ENCODE data around the gene IFNA6.
A peak's percentile ranks its signal among the peaks of the same experiment; 100 is the strongest.

IFNA6 gene

DNA sequence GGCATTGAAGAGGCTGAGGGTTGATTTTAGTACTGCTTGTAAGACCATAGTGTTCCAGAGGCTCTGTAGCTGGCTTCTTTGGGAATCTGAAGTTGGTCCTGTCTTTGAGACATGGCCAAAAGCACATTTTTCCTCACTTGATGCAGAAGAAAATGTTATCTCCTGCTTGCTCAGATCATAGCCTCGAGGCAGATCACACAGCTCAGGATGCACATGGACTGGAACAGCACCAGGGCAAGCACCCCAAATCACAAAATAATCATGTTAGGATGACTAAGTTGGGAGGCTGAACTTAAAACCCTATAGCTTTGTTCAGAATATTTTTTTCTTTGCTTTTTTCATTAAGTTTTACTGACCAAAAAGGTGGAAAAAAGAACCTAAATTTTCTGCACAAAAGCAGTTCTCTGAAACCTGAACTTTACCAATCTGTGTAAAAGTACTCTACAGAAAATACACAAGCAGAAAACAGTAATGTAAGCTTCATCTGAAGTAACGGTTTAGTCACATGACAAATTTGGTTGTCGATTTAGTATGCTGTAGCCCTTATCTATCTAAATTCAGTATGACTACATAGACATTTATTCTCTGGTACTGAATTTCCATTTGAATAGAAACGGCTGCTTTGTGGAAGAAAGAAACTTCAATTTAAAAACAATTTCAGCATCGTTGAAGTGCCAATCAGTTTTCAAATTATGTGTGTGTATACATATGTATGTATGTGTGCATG, 18.8 kb downstream of the IFNA6 start:
- no peak for DNase-seq (ENCODE audit: low read depth in 3 of 3)

DNA sequence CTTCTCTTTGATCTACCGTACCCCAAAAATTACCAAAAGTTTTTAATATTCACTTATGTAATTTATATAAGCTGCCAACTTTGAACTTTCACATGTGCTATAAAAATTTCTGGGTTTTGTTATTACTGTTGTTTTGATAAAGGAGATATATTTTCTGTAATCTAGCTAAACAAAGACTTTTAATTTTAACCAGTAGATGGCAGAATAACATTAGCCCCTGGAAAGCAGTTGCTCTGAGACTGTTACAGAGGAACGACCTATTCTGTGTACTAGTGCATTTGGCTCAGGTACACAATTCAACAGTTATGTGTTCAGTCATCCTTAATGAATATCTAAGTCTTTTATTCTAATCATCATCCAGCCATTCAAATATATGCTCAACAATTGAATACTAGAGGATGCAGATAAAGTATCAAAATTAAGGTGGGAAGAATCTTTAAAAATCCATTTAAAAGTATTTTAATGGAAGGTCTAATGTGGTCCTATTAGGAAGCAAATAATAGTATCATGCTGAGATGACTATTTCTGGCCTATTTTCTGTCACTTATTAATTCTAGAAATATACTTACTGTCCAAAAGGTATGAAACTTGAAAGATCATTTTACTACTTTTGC, 24.1 kb downstream of the IFNA6 start:
- no peak for DNase-seq (ENCODE audit: low read depth in 3 of 3)

DNA sequence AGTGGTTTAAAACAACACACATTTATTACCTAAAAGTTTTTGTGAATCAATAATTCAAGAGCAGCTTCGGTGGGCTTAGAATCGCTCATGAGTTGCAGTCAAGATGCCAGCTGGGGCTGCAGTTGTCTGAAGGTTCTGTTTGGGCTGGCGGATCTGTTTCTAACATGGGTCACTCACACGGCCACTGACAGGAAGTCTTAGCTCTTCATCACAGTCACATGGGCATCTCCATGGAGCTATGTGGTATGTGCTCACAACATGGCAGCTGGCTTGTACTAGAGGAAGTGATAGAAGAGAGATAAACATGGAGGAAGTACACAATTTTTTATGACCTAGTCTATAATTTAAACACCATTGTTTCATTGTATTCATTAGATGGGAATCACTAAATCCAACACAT, 26.6 kb downstream of the IFNA6 start:
- no peak for DNase-seq (ENCODE audit: low read depth in 3 of 3)

GRCh38 chr9:21322911-21323461, 27.7 kb downstream of the IFNA6 start:
- no peak for DNase-seq (ENCODE audit: low read depth in 3 of 3)

DNA sequence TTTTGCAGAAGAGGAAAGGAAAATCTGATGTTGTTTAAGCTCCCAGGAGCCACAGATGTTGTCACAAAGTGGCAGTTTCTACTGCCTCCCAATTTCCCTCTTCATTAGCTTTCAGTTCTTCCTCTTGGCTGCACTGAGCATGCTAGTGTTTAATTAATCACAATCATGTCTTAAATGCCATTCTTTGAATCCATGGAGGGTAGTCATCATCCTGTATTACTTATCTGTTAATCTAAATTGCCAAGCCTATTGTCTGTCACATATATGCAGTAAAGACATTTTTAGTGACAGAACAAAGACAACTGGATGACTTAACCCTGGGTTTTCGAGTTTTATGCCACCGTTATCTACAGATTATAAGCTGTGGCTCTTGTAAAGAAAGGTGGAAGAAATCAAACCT, 30.2 kb downstream of the IFNA6 start:
- no peak for DNase-seq (ENCODE audit: low read depth in 3 of 3)

DNA sequence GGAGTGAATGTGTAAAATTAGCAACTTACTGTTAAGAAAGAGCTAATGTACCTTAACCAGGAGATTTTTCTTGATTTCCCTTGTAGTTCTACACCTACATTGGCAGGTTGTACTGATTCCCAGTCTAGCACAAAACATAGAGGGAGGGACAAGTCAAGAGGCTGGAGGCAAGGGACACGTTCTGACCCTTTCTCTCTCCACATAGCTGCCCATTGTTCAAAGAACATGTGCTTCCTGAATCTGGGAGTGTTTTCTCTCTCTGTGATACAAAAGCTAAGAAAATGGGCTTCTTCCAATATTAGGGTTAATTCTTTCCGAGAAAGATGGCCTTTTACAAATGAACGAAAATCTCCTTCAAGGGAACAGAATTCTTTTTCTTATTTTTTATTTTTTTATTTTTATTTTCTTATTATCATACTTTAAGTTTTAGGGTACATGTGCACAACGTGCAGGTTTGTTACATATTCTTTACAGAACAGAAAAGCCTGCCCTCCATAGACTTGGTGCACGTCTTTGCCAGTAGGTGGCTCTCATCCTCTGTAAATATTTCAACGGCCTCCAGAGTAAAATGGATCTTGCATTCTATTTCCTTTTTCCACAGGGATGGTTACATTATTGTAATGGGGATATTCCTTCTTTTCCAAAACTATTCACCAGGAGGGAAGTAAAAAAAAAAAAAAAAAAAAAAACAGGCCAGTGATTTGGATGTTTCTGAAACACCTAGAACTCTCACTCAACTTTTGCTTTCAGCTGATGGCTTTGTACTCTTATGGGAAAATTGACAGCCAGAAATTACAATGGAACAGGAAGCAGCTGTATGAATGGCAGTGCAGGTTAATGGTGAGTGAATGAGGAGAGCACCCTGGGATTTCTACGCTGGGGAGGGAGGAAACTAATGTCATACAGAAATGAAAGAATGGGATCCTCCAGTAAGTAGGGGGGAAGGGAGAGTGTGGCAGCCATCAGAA, 32.4 kb downstream of the IFNA6 start:
- peak in 1 of 3 experiments; percentile 13 for DNase-seq (ENCODE audit: low read depth in 3 of 3)

DNA sequence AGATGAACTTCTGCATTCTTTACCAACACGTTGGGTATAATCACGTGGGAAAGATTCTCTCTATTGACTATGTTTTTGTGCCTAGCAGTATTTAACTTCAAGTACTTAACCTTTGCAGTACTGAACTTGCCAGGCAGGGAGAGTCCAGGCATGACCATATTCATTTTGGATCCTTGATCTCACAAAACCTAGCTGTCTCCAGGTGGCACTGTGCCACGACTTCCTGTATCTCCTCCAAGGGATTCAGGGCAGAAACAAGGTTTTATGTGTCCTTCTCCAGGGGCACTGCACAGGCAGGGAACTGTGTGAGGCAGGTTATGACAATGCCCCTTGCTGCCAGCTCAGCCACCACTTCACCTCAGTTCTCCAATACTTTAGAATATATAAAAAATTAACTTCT, 33.8 kb downstream of the IFNA6 start:
- DNase-seq (ENCODE audit: low read depth in 3 of 3), result no peak

GRCh38 chr9:21316032-21316842, 34.5 kb downstream of the IFNA6 start:
- DNase-seq (ENCODE audit: low read depth in 3 of 3), result no peak

DNA sequence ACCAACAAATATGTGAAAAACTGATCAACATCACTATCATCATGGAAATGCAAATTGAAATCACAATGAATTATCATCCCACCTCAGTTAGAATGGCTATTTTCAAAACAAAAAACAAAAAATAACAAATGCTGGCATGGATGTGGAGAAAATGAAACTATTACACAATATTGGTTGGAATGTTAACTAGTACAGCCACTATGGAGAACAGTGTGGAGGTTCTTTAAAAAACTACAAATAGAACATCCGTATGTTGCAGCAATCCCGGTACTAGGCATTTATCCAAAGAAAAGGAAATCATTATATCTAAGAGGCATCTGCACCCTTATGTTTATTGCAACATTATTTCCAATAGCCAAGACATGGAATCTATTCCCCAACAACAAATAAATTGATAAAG, 36.5 kb downstream of the IFNA6 start:
- DNase-seq (ENCODE audit: low read depth in 3 of 3), result no peak

DNA sequence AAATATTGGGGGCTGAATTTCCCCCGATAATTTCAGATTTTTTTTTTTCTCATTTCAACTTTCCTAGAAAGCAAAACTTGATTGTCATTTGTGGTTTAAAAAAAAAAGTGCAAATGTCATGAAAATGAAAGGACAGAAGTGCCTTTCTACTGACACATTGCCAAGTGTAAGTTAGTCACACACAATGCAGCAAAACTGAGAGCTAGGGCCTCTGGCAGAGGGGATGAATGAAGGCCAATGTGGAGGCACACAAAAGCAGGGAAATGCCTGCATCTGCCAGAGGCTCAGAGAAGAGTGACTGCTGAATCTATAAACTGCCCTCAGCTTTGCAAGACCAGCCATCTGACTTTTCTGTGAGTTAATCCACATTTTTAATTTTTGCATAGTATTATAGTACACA, 38.8 kb downstream of the IFNA6 start:
- no peak for DNase-seq (ENCODE audit: low read depth in 3 of 3)

DNA sequence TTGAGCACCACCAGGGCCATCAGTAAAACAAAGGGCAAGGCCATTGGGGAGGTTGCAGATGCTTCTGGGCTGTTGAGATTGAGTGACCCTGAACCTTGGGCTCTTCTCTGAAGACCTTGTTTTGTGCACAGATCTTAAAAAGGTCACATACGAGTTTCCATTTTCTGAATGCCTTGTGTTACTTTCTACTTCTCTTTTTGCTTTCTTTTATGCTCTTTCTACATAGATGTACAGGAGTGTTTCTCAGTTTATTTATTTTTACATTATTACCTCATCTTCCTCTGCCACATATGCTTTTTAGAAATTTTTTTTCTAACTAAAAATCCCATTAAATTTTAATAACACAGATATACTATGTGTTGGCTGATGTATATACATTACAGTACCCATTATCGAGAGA, 45.5 kb downstream of the IFNA6 start, which contains the start of gene IFNA5:
Gene IFNA5, minus strand, starts transcription at position 101 of the 400 bp plus-strand sequence. Its CDS starts 57 bp downstream, at position 44.
- no peak for DNase-seq (ENCODE audit: low read depth in 3 of 3)
